ENCODE data around the gene SORBS1. TPM values are rescaled to one million over a fixed set of nuclear protein-coding genes. Genes with fewer than 3 reads are reported as not detected.

The SORBS1 gene
- total and polyA plus RNA-seq, 2 of the 13 experiments (the other 11 are each of a cell fraction or from before 2014, with no cell fraction given), result 16.8 to 39.8 TPM

GRCh38 chr10:95350219-95350829 lies 210.8 kb downstream of the SORBS1 start (continued):
- TF ChIP-seq ZNF513 (CRISPR knock-in tag; conservative IDR thresholded peaks at IDR 0.05) (no peak), GFI1 (CRISPR knock-in tag; IDR thresholded peaks at IDR 0.05; ENCODE audit: borderline replicate concordance) (peak; percentile 90), AHDC1 (CRISPR knock-in tag; IDR thresholded peaks at IDR 0.05; ENCODE audit: borderline replicate concordance) (no peak; the same call in 1 of the 2 replicates), MAFF (IDR thresholded peaks at IDR 0.05; ENCODE audit: low read depth, low read length) (no peak), ZFP1 (CRISPR knock-in tag; IDR thresholded peaks at IDR 0.05) (0 out of 2 replicates have a peak, but pooled peaks have one; percentile 13), TFDP1 (CRISPR knock-in tag; IDR thresholded peaks at IDR 0.05; ENCODE audit: borderline replicate concordance) (0 out of 2 replicates have a peak, but pooled peaks have one; percentile 18), NR2F1 (CRISPR knock-in tag; IDR thresholded peaks at IDR 0.05) (peak; percentile 82 to 90), MED13 (CRISPR knock-in tag; IDR thresholded peaks at IDR 0.05) (peak; percentile 69; the same call in 1 of the 2 replicates), LCORL (IDR thresholded peaks at IDR 0.05) (no peak), LCORL (CRISPR knock-in tag; IDR thresholded peaks at IDR 0.05) (peak; percentile 76), ELF3 (CRISPR knock-in tag; IDR thresholded peaks at IDR 0.05) (0 out of 2 replicates have a peak, but pooled peaks have one; percentile 11), FOXP4 (CRISPR knock-in tag; IDR thresholded peaks at IDR 0.05) (peak; percentile 73), TRIM22 (IDR thresholded peaks at IDR 0.05) (no peak), FOXP1 (IDR thresholded peaks at IDR 0.05) (no peak), FOXP1 (CRISPR knock-in tag; IDR thresholded peaks at IDR 0.05) (peak; percentile 58; the same call in 1 of the 2 replicates), PPARG (CRISPR knock-in tag; conservative IDR thresholded peaks at IDR 0.05) (peak; percentile 86), KMT2A (CRISPR knock-in tag; IDR thresholded peaks at IDR 0.05) (0 out of 2 replicates have a peak, but pooled peaks have one; percentile 34)
